ENCODE measurements around the gene EP400. TPM values are rescaled to one million over a fixed set of nuclear protein-coding genes. Genes with fewer than 3 reads are reported as not detected.

The EP400 gene
- total RNA-seq, 1 donor from 2014 or later, result 85.8 TPM

DNA sequence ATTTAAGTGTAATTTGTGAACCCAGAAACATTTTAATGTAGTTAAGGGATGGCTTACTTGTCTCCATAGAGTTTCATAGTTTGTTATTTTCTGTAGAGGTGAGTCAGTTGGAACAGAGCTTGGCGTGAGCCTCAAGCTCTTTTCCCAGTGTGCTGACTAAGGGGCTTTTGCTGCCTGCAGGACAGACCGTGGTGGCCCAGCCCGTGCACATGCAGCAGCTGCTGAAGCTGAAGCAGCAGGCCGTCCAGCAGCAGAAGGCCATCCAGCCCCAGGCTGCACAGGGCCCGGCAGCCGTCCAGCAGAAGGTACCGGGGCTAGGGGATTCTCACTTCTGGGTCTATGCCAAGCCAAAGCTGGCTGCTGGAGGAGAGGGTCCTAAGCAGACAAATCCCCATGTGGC lies 117.4 kb downstream of the EP400 start:
- Mint-ChIP-seq H3K27ac (ENCODE audit: unreplicated experiment) (peak overlapping the region; percentile 64), H3K36me3 (ENCODE audit: unreplicated experiment) (no peaks in the 10 kb centered on the region), H3K9me3 (ENCODE audit: unreplicated experiment) (peaks cover 2% of the 10 kb centered on the region), H3K4me3 (ENCODE audit: unreplicated experiment) (no peak overlapping the region), H3K27me3 (ENCODE audit: unreplicated experiment) (peaks cover 2% of the 10 kb centered on the region), H3K4me1 (ENCODE audit: low read depth, unreplicated experiment) (peaks cover 3% of the 10 kb centered on the region)
- peak; percentile 39 for DNase-seq
- TF ChIP-seq, protein P1, sequence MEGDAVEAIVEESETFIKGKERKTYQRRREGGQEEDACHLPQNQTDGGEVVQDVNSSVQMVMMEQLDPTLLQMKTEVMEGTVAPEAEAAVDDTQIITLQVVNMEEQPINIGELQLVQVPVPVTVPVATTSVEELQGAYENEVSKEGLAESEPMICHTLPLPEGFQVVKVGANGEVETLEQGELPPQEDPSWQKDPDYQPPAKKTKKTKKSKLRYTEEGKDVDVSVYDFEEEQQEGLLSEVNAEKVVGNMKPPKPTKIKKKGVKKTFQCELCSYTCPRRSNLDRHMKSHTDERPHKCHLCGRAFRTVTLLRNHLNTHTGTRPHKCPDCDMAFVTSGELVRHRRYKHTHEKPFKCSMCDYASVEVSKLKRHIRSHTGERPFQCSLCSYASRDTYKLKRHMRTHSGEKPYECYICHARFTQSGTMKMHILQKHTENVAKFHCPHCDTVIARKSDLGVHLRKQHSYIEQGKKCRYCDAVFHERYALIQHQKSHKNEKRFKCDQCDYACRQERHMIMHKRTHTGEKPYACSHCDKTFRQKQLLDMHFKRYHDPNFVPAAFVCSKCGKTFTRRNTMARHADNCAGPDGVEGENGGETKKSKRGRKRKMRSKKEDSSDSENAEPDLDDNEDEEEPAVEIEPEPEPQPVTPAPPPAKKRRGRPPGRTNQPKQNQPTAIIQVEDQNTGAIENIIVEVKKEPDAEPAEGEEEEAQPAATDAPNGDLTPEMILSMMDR (IDR thresholded peaks at IDR 0.05; ENCODE audit: partially characterized antibody, unreplicated experiment), result no peak

DNA sequence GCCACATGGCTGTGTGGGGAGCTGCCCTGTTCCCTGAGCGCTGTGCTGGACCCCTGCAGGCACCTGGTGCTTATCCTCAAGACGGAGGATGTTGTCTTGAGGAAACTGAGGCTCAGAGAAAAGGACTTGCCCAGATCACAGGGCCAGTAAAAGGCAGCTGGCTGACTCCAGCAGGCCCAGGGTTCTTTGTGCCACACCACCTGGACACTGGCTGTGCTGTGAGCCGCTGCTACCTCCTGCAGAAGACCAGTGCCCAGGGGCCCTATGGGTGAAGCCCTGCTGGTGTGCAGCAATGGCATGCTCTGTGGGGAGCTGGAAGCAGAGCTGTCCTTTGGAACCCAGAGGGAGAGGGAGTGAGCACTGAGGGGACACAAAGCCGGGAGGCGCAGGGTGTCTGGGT lies 118.5 kb downstream of the EP400 start:
- no peak for DNase-seq
- TF ChIP-seq, protein P1 (IDR thresholded peaks at IDR 0.05; ENCODE audit: partially characterized antibody, unreplicated experiment), result no peak
- Mint-ChIP-seq H3K4me3 (ENCODE audit: unreplicated experiment) (no peak overlapping the region), H3K27me3 (ENCODE audit: unreplicated experiment) (peaks cover 2% of the 10 kb centered on the region), H3K36me3 (ENCODE audit: unreplicated experiment) (no peaks in the 10 kb centered on the region), H3K9me3 (ENCODE audit: unreplicated experiment) (no peaks in the 10 kb centered on the region), H3K27ac (ENCODE audit: unreplicated experiment) (no peak overlapping the region), H3K4me1 (ENCODE audit: low read depth, unreplicated experiment) (peaks cover 3% of the 10 kb centered on the region)

DNA sequence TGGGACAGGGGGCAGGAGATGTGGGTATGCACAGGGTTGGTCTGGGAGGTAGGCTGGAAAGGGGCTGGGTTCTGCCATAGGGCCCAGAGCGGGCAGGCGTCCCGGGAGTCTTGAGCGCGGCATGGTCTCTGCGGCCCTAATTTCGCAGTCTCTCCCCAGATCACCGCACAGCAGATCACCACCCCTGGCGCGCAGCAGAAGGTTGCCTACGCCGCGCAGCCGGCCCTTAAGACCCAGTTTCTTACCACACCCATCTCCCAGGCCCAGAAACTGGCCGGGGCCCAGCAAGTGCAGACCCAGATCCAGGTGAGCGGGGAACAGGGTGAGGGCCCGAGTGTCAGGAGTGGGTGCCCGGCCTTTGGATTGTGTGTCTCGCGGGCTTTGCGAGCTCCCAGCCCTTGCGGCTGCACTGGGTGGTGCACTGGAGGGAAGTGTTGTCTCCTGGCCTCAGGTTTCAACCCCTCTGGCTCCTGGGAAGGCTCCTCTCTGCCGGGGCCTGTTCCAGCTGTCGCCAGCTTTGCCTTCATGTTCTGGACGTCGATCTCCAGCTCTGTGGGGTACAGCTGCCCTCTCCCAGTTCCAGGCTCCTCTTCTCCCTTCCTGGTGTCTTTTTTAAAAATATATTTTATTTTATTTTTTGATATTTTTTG lies 119.7 kb downstream of the EP400 start:
- Mint-ChIP-seq H3K4me1 (ENCODE audit: low read depth, unreplicated experiment) (peaks cover 3% of the 10 kb centered on the region), H3K27ac (ENCODE audit: unreplicated experiment) (no peak overlapping the region), H3K27me3 (ENCODE audit: unreplicated experiment) (peaks cover 2% of the 10 kb centered on the region), H3K9me3 (ENCODE audit: unreplicated experiment) (peaks cover under 1% of the 10 kb centered on the region), H3K36me3 (ENCODE audit: unreplicated experiment) (peaks cover 4% of the 10 kb centered on the region), H3K4me3 (ENCODE audit: unreplicated experiment) (no peak overlapping the region)
- TF ChIP-seq, protein P1 (IDR thresholded peaks at IDR 0.05; ENCODE audit: partially characterized antibody, unreplicated experiment), result no peak
- DNase-seq, result no peak

DNA sequence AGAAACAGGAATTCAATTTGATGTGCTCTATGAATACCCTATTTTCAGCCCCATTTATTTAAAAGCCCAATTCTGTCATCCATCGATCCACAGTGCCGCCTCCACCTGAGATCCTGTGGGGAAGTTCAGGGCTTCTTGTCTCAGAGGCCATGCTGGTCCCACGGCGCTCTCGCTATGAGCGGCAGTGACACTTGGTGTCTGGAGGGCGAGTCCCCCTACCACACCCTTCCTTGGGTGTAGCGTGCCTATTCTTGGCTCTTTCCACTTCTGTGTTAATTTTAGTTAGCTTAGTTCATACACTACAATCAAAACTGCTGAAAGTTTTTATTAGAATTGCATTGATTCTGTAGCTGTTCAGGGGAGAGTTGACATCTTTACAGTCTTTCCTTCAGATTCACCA lies 120.6 kb downstream of the EP400 start:
- Mint-ChIP-seq H3K9me3 (ENCODE audit: unreplicated experiment) (peaks cover 2% of the 10 kb centered on the region), H3K27ac (ENCODE audit: unreplicated experiment) (no peak overlapping the region), H3K27me3 (ENCODE audit: unreplicated experiment) (peaks cover 2% of the 10 kb centered on the region), H3K4me1 (ENCODE audit: low read depth, unreplicated experiment) (peaks cover 3% of the 10 kb centered on the region), H3K36me3 (ENCODE audit: unreplicated experiment) (peaks cover 7% of the 10 kb centered on the region), H3K4me3 (ENCODE audit: unreplicated experiment) (no peak overlapping the region)
- TF ChIP-seq, protein P1 (IDR thresholded peaks at IDR 0.05; ENCODE audit: partially characterized antibody, unreplicated experiment), result no peak
- DNase-seq, result no peak

DNA sequence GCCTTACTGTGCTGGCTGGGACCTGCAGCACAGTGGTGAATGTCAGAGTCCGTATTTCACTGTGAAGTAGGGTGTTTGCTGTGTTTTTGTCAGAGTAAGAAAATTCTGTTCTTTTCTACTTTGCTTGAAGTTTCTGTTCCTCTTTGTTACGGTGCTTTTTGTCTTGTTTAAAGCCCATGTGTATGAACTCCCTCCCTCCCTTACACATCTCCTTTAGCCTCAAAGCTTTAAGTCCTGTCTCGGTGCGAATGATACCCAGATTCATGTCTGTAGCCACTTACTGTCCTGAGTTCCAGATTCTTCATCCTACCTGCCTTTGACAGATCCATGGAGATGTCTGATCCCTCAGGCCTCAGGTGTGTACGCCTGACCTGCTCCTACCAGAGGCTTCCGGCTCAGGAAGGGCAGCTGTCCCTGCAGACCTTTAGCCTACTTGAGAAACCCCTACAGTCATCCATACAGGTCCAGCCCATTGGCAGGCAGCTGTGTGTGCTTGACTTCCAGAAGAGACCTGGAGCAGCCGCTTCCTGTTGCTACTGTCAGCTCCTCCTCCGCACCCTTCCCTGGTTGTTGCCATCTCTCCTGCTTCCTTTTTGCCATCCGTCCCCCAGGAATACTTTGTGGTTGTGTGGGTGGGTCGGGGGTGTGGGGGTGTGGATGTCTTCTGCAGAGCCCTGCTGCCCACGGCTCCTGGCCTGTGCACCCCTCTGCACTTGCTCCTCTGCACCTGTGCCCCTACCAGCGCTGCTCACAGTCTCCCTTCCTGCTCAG lies 121.5 kb downstream of the EP400 start:
- Mint-ChIP-seq H3K27me3 (ENCODE audit: unreplicated experiment) (peaks cover 2% of the 10 kb centered on the region), H3K36me3 (ENCODE audit: unreplicated experiment) (peaks cover 7% of the 10 kb centered on the region), H3K27ac (ENCODE audit: unreplicated experiment) (no peak overlapping the region), H3K4me1 (ENCODE audit: low read depth, unreplicated experiment) (peaks cover 3% of the 10 kb centered on the region), H3K4me3 (ENCODE audit: unreplicated experiment) (no peak overlapping the region), H3K9me3 (ENCODE audit: unreplicated experiment) (peaks cover 2% of the 10 kb centered on the region)
- no peak for DNase-seq
- TF ChIP-seq, protein P1 (IDR thresholded peaks at IDR 0.05; ENCODE audit: partially characterized antibody, unreplicated experiment), result no peak
